Iris pigment epithelial cell (primary cell): ENCODE results near the gene LIMD2.
"Not testable (repeated sequence)": the region's sequence is repeated elsewhere in the genome, so short reads cannot be mapped to it uniquely, and the experiment has no call there.

Source experiments
- DNase-seq: peaks from one replicate; pipeline ENCODE4 v3.0.0-alpha.2; 2011; ENCODE audit warnings: low read depth

The LIMD2 gene

GRCh38 chr17:63699638-63700527, at the start of gene LIMD2:
Gene LIMD2, minus strand, starts transcription at chr17:63700125. Its CDS starts 827 bp downstream, at chr17:63699298.
- peak; percentile 29 for DNase-seq

- peak; percentile 98 for DNase-seq
Measured at GRCh38 chr17:63741408-63742173, 41.7 kb upstream of the LIMD2 start, which contains the start of gene STRADA. Gene STRADA, minus strand, starts transcription at chr17:63741799. Its CDS starts 13,430 bp downstream, at chr17:63728369.

- no peak for DNase-seq
Measured at GRCh38 chr17:63741143-63741407, 41.1 kb upstream of the LIMD2 start.

GRCh38 chr17:63740464-63741142, 40.7 kb upstream of the LIMD2 start:
- peak; percentile 3 for DNase-seq

GRCh38 chr17:63735691-63736090, 35.8 kb upstream of the LIMD2 start:
- DNase-seq = no peak

GRCh38 chr17:63722403-63722802, 22.5 kb upstream of the LIMD2 start:
- peak; percentile 9 for DNase-seq

- DNase-seq = not testable (repeated sequence)
Measured at GRCh38 chr17:63720194-63720593, 20.3 kb upstream of the LIMD2 start.

- no peak for DNase-seq
Measured at GRCh38 chr17:63718988-63719387, 19.1 kb upstream of the LIMD2 start.

- no peak for DNase-seq
Measured at GRCh38 chr17:63716426-63716825, 16.5 kb upstream of the LIMD2 start.

- DNase-seq = peak; percentile 70
Measured at GRCh38 chr17:63714550-63715277, 14.8 kb upstream of the LIMD2 start.

GRCh38 chr17:63709110-63709509, 9.2 kb upstream of the LIMD2 start:
- DNase-seq = no peak

GRCh38 chr17:63707151-63707550, 7.2 kb upstream of the LIMD2 start:
- no peak for DNase-seq

- no peak for DNase-seq
Measured at GRCh38 chr17:63706336-63707082, 6.6 kb upstream of the LIMD2 start.

- DNase-seq = no peak
Measured at GRCh38 chr17:63705657-63706056, 5.7 kb upstream of the LIMD2 start.

GRCh38 chr17:63704836-63705235, 4.9 kb upstream of the LIMD2 start:
- DNase-seq = no peak

- no peak for DNase-seq
Measured at GRCh38 chr17:63704259-63704576, 4.3 kb upstream of the LIMD2 start.

GRCh38 chr17:63703556-63704258, 3.8 kb upstream of the LIMD2 start:
- no peak for DNase-seq

GRCh38 chr17:63703029-63703428, 3.1 kb upstream of the LIMD2 start:
- DNase-seq = no peak

- no peak for DNase-seq
Measured at GRCh38 chr17:63702721-63703015, 2.7 kb upstream of the LIMD2 start.

- DNase-seq = no peak
Measured at GRCh38 chr17:63701868-63702720, 2.2 kb upstream of the LIMD2 start.
